ENCODE measurements around the gene SSUH2.

Gene SSUH2

GRCh38 chr3:8642001-8642400, 2.6 kb downstream of the SSUH2 start:
- no peak for FAIRE-seq
- no peak for DNase-seq (ENCODE audit: insufficient read length, low spot score)

- FAIRE-seq (no peak), DNase-seq (ENCODE audit: insufficient read length, low spot score) (no peak)
These were observed 3.1 kb downstream of the SSUH2 start for GRCh38 chr3:8641472-8641871.

GRCh38 chr3:8640223-8640622, 4.4 kb downstream of the SSUH2 start:
- FAIRE-seq, result no peak
- DNase-seq (ENCODE audit: insufficient read length, low spot score), result no peak

- FAIRE-seq (no peak), DNase-seq (ENCODE audit: insufficient read length, low spot score) (no peak)
These were observed 5.0 kb downstream of the SSUH2 start for GRCh38 chr3:8639659-8640000.

- DNase-seq (ENCODE audit: insufficient read length, low spot score), result no peak
- no peak for FAIRE-seq
These were observed 5.5 kb downstream of the SSUH2 start for GRCh38 chr3:8638994-8639658.

- no peak for FAIRE-seq
- DNase-seq (ENCODE audit: insufficient read length, low spot score), result no peak
These were observed 7.2 kb downstream of the SSUH2 start for GRCh38 chr3:8637348-8637747.

- no peak for FAIRE-seq
These were observed 9.0 kb downstream of the SSUH2 start for GRCh38 chr3:8635631-8636030.

GRCh38 chr3:8635125-8635524, 9.5 kb downstream of the SSUH2 start:
- FAIRE-seq (no peak), DNase-seq (ENCODE audit: insufficient read length, low spot score) (no peak)

More at GRCh38 chr3:8635631-8636030, 9.0 kb downstream of the SSUH2 start:
- no peak for DNase-seq (ENCODE audit: insufficient read length, low spot score)

GRCh38 chr3:8632402-8633237, 12.0 kb downstream of the SSUH2 start:
- DNase-seq (ENCODE audit: insufficient read length, low spot score) (no peak), FAIRE-seq (no peak)

GRCh38 chr3:8631661-8632060, 12.9 kb downstream of the SSUH2 start:
- DNase-seq (ENCODE audit: insufficient read length, low spot score), result no peak
- no peak for FAIRE-seq

GRCh38 chr3:8629151-8630021, 15.2 kb downstream of the SSUH2 start:
- FAIRE-seq (no peak), DNase-seq (ENCODE audit: insufficient read length, low spot score) (no peak)

- DNase-seq (ENCODE audit: insufficient read length, low spot score), result no peak
- no peak for FAIRE-seq
These were observed 16.6 kb downstream of the SSUH2 start for GRCh38 chr3:8627949-8628348.

GRCh38 chr3:8627201-8627940, 17.2 kb downstream of the SSUH2 start:
- no peak for DNase-seq (ENCODE audit: insufficient read length, low spot score)
- FAIRE-seq, result no peak

GRCh38 chr3:8625991-8626390, 18.6 kb downstream of the SSUH2 start:
- FAIRE-seq (no peak), DNase-seq (ENCODE audit: insufficient read length, low spot score) (no peak)

- no peak for FAIRE-seq
These were observed 20.0 kb downstream of the SSUH2 start for GRCh38 chr3:8624612-8625011.

GRCh38 chr3:8623741-8624140, 20.9 kb downstream of the SSUH2 start:
- FAIRE-seq (no peak), DNase-seq (ENCODE audit: insufficient read length, low spot score) (no peak)

More at GRCh38 chr3:8624612-8625011, 20.0 kb downstream of the SSUH2 start:
- no peak for DNase-seq (ENCODE audit: insufficient read length, low spot score)

- FAIRE-seq (no peak), DNase-seq (ENCODE audit: insufficient read length, low spot score) (peak; percentile 78)
These were observed 21.5 kb downstream of the SSUH2 start for GRCh38 chr3:8622873-8623691.

GRCh38 chr3:8621872-8622271, 22.7 kb downstream of the SSUH2 start:
- no peak for FAIRE-seq
- no peak for DNase-seq (ENCODE audit: insufficient read length, low spot score)

- no peak for FAIRE-seq
- DNase-seq (ENCODE audit: insufficient read length, low spot score), result no peak
These were observed 23.5 kb downstream of the SSUH2 start for GRCh38 chr3:8621141-8621540.

- no peak for FAIRE-seq
These were observed 25.1 kb downstream of the SSUH2 start for GRCh38 chr3:8619548-8619947.

More at GRCh38 chr3:8619548-8619947, 25.1 kb downstream of the SSUH2 start:
- no peak for DNase-seq (ENCODE audit: insufficient read length, low spot score)
